MCF 10A (cell line): ENCODE measurements around the gene SLC6A9. TPM values are rescaled to one million over a fixed set of nuclear protein-coding genes. Genes with fewer than 3 reads are reported as not detected.

Experiments
- BruUV-seq: library from RNA; stranded (reverse); fragments of 400-500 nt; replicated peaks from 2 replicates; lab custom pipeline; 2021; lab: Mats Ljungman, UMichigan
- CTCF ChIA-PET: fragments of 300-600 bp; sonication (Branson Sonifier 250); formaldehyde crosslinking; extraction: SDS; loops from one replicate; lab custom pipeline; 2021; ENCODE audit warnings: antibody characterized with exemption, inconsistent platforms; lab: Yijun Ruan, JAX
- POLR2A ChIA-PET: fragments of 300-600, 350-650 bp; sonication (Branson Sonifier 250); formaldehyde crosslinking; extraction: SDS; loops from one replicate; lab custom pipeline; 2020; ENCODE audit warnings: antibody characterized with exemption, inconsistent platforms; lab: Yijun Ruan, JAX
- DNase-seq: peaks from one replicate; pipeline ENCODE4 v3.0.0-alpha.2; 2018; ENCODE audit not compliant: unreplicated experiment
- H3K27ac Mint-ChIP-seq: one replicate; pipeline ENCODE4 v1.8.0; 2022; ENCODE audit warnings: mild to moderate bottlenecking, low read depth, mixed read lengths; ENCODE audit not compliant: unreplicated experiment
- H3K27me3 Mint-ChIP-seq: one replicate; pipeline ENCODE4 v1.8.0; 2022; ENCODE audit warnings: mixed read lengths; ENCODE audit not compliant: insufficient read depth, unreplicated experiment
- H3K36me3 Mint-ChIP-seq: one replicate; pipeline ENCODE4 v1.8.0; 2022; ENCODE audit warnings: mild to moderate bottlenecking, moderate library complexity, mixed read lengths; ENCODE audit not compliant: insufficient read depth, unreplicated experiment
- H3K4me1 Mint-ChIP-seq: one replicate; pipeline ENCODE4 v1.8.0; 2022; ENCODE audit warnings: mixed read lengths; ENCODE audit not compliant: insufficient read depth, unreplicated experiment
- H3K4me3 Mint-ChIP-seq: one replicate; pipeline ENCODE4 v1.8.0; 2022; ENCODE audit warnings: mild to moderate bottlenecking, moderate library complexity, mixed read lengths; ENCODE audit not compliant: unreplicated experiment
- H3K9me3 Mint-ChIP-seq: one replicate; pipeline ENCODE4 v1.8.0; 2022; ENCODE audit warnings: mixed read lengths; ENCODE audit not compliant: unreplicated experiment
- intact Hi-C: fragments of 100-400 bp; cut with micrococcal nuclease; formaldehyde crosslinking; loops from 2 replicates; pipeline ENCODE4 v1.14.1; 2022
- total RNA-seq: library from RNA; stranded (reverse); gene quantifications from 2 replicates; pipeline ENCODE4 v1.2.3, GENCODE V29; 2022
- TF ChIP-seq, protein P1 (sequence below): fragments of 200-600 bp; IDR thresholded peaks from one replicate; pipeline ENCODE4 v1.8.0; 2022; ENCODE audit warnings: antibody characterized with exemption, mild to moderate bottlenecking; ENCODE audit not compliant: unreplicated experiment

Gene SLC6A9
- total RNA-seq, 1 experiment from 2014 or later = 64.9 TPM

DNA sequence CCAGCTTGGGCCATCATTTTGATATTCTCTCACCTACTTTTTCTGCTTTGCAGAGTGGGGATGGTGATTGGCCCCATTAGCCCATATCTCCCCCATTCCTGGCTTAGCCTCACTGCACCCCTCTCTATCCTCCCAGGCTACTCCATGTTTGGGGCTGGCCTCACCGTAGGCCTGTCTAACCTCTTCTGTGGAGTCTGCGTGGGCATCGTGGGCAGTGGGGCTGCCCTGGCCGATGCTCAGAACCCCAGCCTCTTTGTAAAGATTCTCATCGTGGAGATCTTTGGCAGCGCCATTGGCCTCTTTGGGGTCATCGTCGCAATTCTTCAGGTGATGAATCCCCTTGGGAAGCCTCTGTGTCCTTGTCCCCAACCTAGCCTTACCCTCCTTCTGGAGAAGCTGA, 54.4 kb downstream of the SLC6A9 start:
- Mint-ChIP-seq H3K9me3 (no peaks in the 10 kb centered on the region), H3K4me3 (peak overlapping the region; percentile 94)
- intact Hi-C loops = loop anchor here (5.0 kb wide), 1 partner anchor 450 kb away; no protein-coding TSS in a partner anchor

DNA sequence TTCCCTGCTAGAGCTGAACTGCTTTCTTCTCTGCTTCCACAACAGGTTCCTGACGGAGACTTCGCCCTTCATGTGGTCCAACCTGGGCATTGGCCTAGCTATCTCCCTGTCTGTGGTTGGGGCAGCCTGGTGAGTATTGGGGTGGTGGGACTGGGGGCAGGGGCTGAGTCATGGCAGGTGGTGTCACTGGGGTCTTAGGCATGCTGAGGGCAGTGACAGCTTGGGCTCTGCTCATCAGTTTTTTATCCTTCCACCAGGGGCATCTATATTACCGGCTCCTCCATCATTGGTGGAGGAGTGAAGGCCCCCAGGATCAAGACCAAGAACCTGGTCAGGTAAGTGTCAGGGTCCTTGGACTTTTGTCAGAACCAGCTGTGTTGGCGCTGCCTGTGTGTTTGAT, 55.2 kb downstream of the SLC6A9 start:
- TF ChIP-seq, protein P1, sequence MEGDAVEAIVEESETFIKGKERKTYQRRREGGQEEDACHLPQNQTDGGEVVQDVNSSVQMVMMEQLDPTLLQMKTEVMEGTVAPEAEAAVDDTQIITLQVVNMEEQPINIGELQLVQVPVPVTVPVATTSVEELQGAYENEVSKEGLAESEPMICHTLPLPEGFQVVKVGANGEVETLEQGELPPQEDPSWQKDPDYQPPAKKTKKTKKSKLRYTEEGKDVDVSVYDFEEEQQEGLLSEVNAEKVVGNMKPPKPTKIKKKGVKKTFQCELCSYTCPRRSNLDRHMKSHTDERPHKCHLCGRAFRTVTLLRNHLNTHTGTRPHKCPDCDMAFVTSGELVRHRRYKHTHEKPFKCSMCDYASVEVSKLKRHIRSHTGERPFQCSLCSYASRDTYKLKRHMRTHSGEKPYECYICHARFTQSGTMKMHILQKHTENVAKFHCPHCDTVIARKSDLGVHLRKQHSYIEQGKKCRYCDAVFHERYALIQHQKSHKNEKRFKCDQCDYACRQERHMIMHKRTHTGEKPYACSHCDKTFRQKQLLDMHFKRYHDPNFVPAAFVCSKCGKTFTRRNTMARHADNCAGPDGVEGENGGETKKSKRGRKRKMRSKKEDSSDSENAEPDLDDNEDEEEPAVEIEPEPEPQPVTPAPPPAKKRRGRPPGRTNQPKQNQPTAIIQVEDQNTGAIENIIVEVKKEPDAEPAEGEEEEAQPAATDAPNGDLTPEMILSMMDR = no peak
- Mint-ChIP-seq H3K9me3 (no peaks in the 10 kb centered on the region), H3K4me1 (peaks cover 43% of the 10 kb centered on the region), H3K27me3 (no peaks in the 10 kb centered on the region), H3K36me3 (peaks cover 29% of the 10 kb centered on the region), H3K4me3 (peak overlapping the region; percentile 94), H3K27ac (no peak overlapping the region)
- BruUV-seq = no TSS peak
- POLR2A ChIA-PET = interaction anchor here (0.6 to 3.3 kb wide), 10 partner anchors 14 to 698 kb away, joined by 3 to 30 read pairs (median 5); partner anchors contain the start of genes ARMH1, CCDC24, IPO13 and KDM4A
- no peak for DNase-seq
- intact Hi-C loops = loop anchor here (5.0 kb wide), 1 partner anchor 449 kb away; no protein-coding TSS in a partner anchor
- CTCF ChIA-PET = interaction anchor here (0.6 to 0.8 kb wide), 3 partner anchors 60 to 1940 kb away, joined by 3 to 4 read pairs (median 3); no protein-coding TSS in a partner anchor

More for the DNA sequence above, 54.4 kb downstream of the SLC6A9 start:
- Mint-ChIP-seq H3K4me1 (peaks cover 48% of the 10 kb centered on the region), H3K36me3 (peaks cover 29% of the 10 kb centered on the region), H3K27me3 (no peaks in the 10 kb centered on the region), H3K27ac (no peak overlapping the region)
- DNase-seq = no peak
- TF ChIP-seq, protein P1 = no peak
- POLR2A ChIA-PET = interaction anchor here (1.0 to 3.3 kb wide), 3 partner anchors 31 to 270 kb away, joined by 3 to 21 read pairs (median 8); partner anchors contain the start of genes IPO13 and ST3GAL3
- CTCF ChIA-PET = interaction anchor here (0.6 to 0.7 kb wide), 2 partner anchors 12 to 401 kb away, joined by 3 to 5 read pairs; no protein-coding TSS in a partner anchor
- no TSS peak for BruUV-seq

DNA sequence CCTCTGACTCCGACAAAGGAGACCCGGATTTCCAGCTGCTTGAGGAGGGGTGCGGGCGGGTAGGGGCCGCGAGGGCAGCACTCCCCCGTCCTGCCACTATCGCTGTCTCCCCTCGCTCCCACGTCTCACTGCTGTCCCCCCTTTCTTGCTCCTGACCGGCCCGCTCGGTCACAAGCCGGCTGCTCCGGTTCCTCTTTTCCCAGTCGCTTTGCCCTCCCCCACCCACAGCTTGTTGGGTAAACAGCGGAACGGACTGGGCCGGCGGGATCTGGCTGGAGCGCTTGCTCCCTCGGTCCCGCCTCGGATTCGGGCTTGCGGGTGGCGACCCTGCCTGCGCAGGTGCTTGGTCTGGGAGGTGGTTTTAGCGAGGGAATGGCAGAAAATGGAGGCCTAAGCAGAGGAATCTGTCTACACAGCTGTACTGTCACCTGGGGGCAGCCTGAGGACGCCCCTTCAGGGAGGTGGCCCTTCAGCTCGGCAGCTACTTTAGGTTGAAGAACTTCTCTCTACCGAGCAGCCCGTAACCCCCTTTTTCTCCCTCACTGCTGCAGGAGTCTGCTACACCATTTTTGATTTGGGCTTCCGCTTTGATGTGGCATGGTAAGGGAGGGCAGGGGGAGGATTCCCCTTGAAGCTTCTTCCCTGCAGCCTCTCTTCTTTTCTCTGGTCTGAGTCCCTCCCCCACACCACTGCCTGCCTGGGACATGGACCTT, 55.9 kb downstream of the SLC6A9 start:
- no peaks in the 10 kb centered on the region for H3K9me3 Mint-ChIP-seq

More for the DNA sequence above, 55.9 kb downstream of the SLC6A9 start:
- TF ChIP-seq, protein P1 = no peak
- peaks cover 37% of the 10 kb centered on the region for H3K4me1 Mint-ChIP-seq
- no peaks in the 10 kb centered on the region for H3K27me3 Mint-ChIP-seq
- peaks cover 29% of the 10 kb centered on the region for H3K36me3 Mint-ChIP-seq
- intact Hi-C loops = loop anchor here (5.0 kb wide), 1 partner anchor 448 kb away; no protein-coding TSS in a partner anchor
- ChIA-PET POLR2A (interaction anchor here (0.6 to 3.3 kb wide), 25 partner anchors 11 to 830 kb away, joined by 3 to 30 read pairs (median 4); partner anchors contain the start of genes ARMH1, CCDC24, IPO13 and KDM4A), CTCF (interaction anchor here (0.6 to 1.4 kb wide), 7 partner anchors 11 to 755 kb away, joined by 3 to 4 read pairs (median 3); no protein-coding TSS in a partner anchor)
- H3K4me3 Mint-ChIP-seq = peak overlapping the region; percentile 94
- peak overlapping the region; percentile 94 for H3K27ac Mint-ChIP-seq
- TSS peak; percentile 9 for BruUV-seq
- DNase-seq = no peak
